HepG2 (cell line): ENCODE measurements around the gene TPP2. TPM values are rescaled to one million over a fixed set of nuclear protein-coding genes. Genes with fewer than 3 reads are reported as not detected.

Source experiments
- ATAC-seq: fragments of 200-7000 bp; cut with Tn5 transposase; 3 replicates; pipeline ENCODE4 v1.9.1; 2020; ENCODE audit warnings: mild to moderate bottlenecking, moderate library complexity
- BruUV-seq: library from RNA; stranded (reverse); fragments of 400-500 nt; replicated peaks from 2 replicates; lab custom pipeline; 2021; lab: Mats Ljungman, UMichigan
- CTCF ChIA-PET: fragments of 300-600 bp; formaldehyde crosslinking; extraction: SDS; loops from one replicate; lab custom pipeline; 2021; ENCODE audit warnings: low total read pairs, inconsistent platforms, low intra/inter-chr PET ratio; lab: Yijun Ruan, JAX
- POLR2A ChIA-PET: fragments of 350-600 bp; sonication (Branson Sonifier 250); formaldehyde crosslinking; loops from one replicate; lab custom pipeline; 2020; ENCODE audit warnings: antibody characterized with exemption, inconsistent platforms; lab: Yijun Ruan, JAX
- DNase-seq: peaks from one replicate; pipeline ENCODE4 v3.0.0-alpha.2; 2015; ENCODE audit warnings: low spot score
- FAIRE-seq: peaks from 3 replicates; lab custom pipeline; 2011; peaks lifted over from hg19 to GRCh38; lab: Jason Lieb, UNC
- H2AFZ ChIP-seq: one replicate; pipeline ENCODE4 v1.6.1; 2011; ENCODE audit warnings: low read length, inconsistent platforms
- H3K27ac ChIP-seq: fragments of 300-600 bp; 3 replicates; pipeline ENCODE4 v1.8.0; 2011; ENCODE audit warnings: mixed run types, mild to moderate bottlenecking, mixed read lengths, low read length, inconsistent platforms; ENCODE audit not compliant: insufficient read depth; ENCODE audit errors: extremely low read length
- H3K27me3 ChIP-seq, 2 experiments: fragments of 200-600 bp in 1 of 2; 2 replicates in 1 of 2; 3 replicates in 1 of 2; pipeline versions ENCODE4 v1.6.0 to v1.8.0; 2011; ENCODE audit warnings: low read length in 2 of 2, mild to moderate bottlenecking in 2 of 2, moderate library complexity in 2 of 2, inconsistent platforms in 1 of 2; ENCODE audit not compliant: insufficient read depth in 2 of 2, control insufficient read depth in 1 of 2
- H3K36me3 ChIP-seq, 2 experiments: fragments of 200-600 bp in 1 of 2; replicated peaks in 1 of 2; 2 replicates in 1 of 2; 3 replicates in 1 of 2; pipeline versions ENCODE4 v1.5.1 to v1.8.0; 2011; ENCODE audit warnings: low read length in 2 of 2, inconsistent platforms in 1 of 2; ENCODE audit not compliant: insufficient read depth in 2 of 2, control insufficient read depth in 1 of 2
- H3K4me1 ChIP-seq: 2 replicates; pipeline ENCODE4 v1.5.1; 2012; ENCODE audit warnings: low read length, inconsistent platforms; ENCODE audit not compliant: insufficient read depth
- H3K4me2 ChIP-seq: 2 replicates; pipeline ENCODE4 v1.6.0; 2011; ENCODE audit warnings: low read depth, low read length, inconsistent platforms
- H3K4me3 ChIP-seq, 3 experiments: fragments of 200-600 bp in 1 of 3; sonication (generic), shearing (Covaris generic) in 1 of 3; replicated peaks in 1 of 3; 2 replicates each; pipeline ENCODE4 v1.5.1; 2011 to 2016; ENCODE audit warnings: low read length in 3 of 3, inconsistent platforms in 2 of 3, low read depth in 2 of 3, mild to moderate bottlenecking in 2 of 3, control low read depth in 1 of 3, mixed read lengths in 1 of 3; ENCODE audit not compliant: insufficient read depth in 1 of 3
- H3K79me2 ChIP-seq: one replicate; pipeline ENCODE4 v1.6.1; 2011; ENCODE audit warnings: low read length, inconsistent platforms; ENCODE audit not compliant: insufficient read depth
- H3K9ac ChIP-seq: 2 replicates; pipeline ENCODE4 v1.6.0; 2011; ENCODE audit warnings: mild to moderate bottlenecking, low read depth, low read length, inconsistent platforms; ENCODE audit not compliant: insufficient read depth
- H3K9me3 ChIP-seq: 2 replicates; pipeline ENCODE4 v1.5.1; 2012; ENCODE audit warnings: mild to moderate bottlenecking, low read length
- H4K20me1 ChIP-seq: 2 replicates; pipeline ENCODE4 v1.6.0; 2011; ENCODE audit warnings: inconsistent platforms, mild to moderate bottlenecking, low read length, moderate library complexity; ENCODE audit not compliant: insufficient read depth
- ATF5 ChIP-seq: sonication (generic); formaldehyde crosslinking; IDR thresholded peaks from 2 replicates; pipeline ENCODE4 v1.4.0; 2020; ENCODE audit warnings: mild to moderate bottlenecking, low read depth, missing genetic modification reagents
- SIX4 ChIP-seq: sonication (generic); formaldehyde crosslinking; IDR thresholded peaks from 2 replicates; pipeline ENCODE4 v1.4.0; 2020; ENCODE audit warnings: missing genetic modification reagents
- TARDBP ChIP-seq: sonication (generic); formaldehyde crosslinking; IDR thresholded peaks from 2 replicates; pipeline ENCODE4 v1.8.0; 2022; ENCODE audit warnings: mild to moderate bottlenecking, missing genetic modification reagents
- TOE1 ChIP-seq: sonication (generic); formaldehyde crosslinking; IDR thresholded peaks from 2 replicates; pipeline ENCODE4 v1.4.0; 2020; ENCODE audit warnings: mild to moderate bottlenecking, missing genetic modification reagents
- ZNF275 ChIP-seq: sonication (generic); formaldehyde crosslinking; IDR thresholded peaks from 2 replicates; pipeline ENCODE4 v1.8.0; 2022; ENCODE audit warnings: missing genetic modification reagents, mild to moderate bottlenecking, inconsistent platforms, borderline replicate concordance
- WGBS: methylation state at CpG from one replicate; pipeline ENCODE4 v1.1.6; 2017; ENCODE audit warnings: low lambda C conversion rate; 5-methylcytosine and 5-hydroxymethylcytosine counted together
- in situ Hi-C: cut with HindIII; loops from 2 replicates; pipeline ENCODE4 v1.10.0; 2017; ENCODE audit warnings: low pct_unique_long_range_greater_than_20kb; ENCODE audit not compliant: extremely low pct_ligation_motif_present
- intact Hi-C: fragments of 100-400 bp; cut with micrococcal nuclease; formaldehyde crosslinking; loops from one replicate; pipeline ENCODE4 v1.10.0; 2022; ENCODE audit not compliant: unreplicated experiment
- polyA plus RNA-seq, 8 experiments: library from polyadenylated mRNA; depleted of rRNA in 3 of 8; stranded (reverse) in 7 of 8; unstranded in 1 of 8; fragments of >200 nt; fragmentation: Illumina TruSeq in 4 of 8; extraction: Trizol in 4 of 8; gene quantifications; 2 replicates each; pipeline versions ENCODE4 v1.2.1 to v1.2.3, GENCODE V29; 2011 to 2016; ENCODE audit warnings: low read depth in 4 of 8, missing spikeins in 1 of 8, mixed read lengths in 1 of 8; ENCODE audit not compliant: insufficient read depth in 1 of 8
- total RNA-seq, 5 experiments: library from RNA; depleted of rRNA; stranded (reverse); fragments of >200 nt; fragmentation: Illumina TruSeq; extraction: Trizol; gene quantifications; 2 replicates each; pipeline ENCODE4 v1.2.3, GENCODE V29; 2016; ENCODE audit warnings: low read depth in 1 of 5

The TPP2 gene
- total and polyA plus RNA-seq, 2 of the 13 experiments (the other 11 are each of a cell fraction or from before 2014, with no cell fraction given), result 16.4 to 52.1 TPM

DNA sequence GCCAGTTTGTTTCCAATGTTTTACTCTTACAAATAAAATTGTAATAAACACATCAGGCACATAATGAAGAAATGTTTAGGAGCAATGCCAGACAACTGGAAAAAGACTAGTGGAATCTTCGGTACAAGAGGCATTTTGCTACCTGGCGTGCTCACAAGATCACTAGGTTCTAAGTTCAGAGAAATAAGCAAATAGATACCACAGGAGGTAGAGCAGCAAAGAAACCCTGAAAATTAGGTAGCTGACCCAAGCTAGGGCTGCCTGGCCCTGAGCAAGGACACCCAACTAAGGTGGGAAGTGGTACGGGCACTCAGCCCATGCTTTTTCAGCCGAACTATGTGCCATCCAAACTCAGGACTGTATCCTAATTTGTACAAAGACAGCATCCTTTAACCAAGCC lies 32.2 kb upstream of the TPP2 start (continued):
- no peak for TF ChIP-seq ZNF275 (CRISPR knock-in tag)
- TF ChIP-seq, all 625 proteins: peak for 0

DNA sequence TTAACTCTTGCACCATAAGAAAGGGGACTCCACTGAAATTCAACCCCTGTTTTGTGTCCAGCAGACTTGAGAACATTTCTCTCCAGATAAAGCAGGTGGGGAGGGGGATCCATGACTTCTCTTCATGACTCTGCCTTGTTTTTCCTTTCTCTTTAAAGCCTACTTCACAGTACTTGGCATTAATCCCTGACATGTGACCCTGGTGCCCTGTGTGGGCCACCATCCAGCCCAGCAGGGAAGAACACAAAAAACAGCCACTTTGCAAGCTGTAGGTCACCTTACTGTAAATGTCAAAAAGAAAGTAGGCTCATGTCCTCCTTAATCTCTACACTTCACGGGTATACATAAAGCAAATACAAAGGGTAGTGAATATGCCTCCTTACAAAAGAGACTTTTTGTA lies 30.3 kb upstream of the TPP2 start:
- H3K27me3 ChIP-seq, result peaks cover 0 to 8% of the 10 kb centered on the region in 2 experiments; a peak in 1 of 5 replicates
- peaks cover 12% of the 10 kb centered on the region for H3K4me1 ChIP-seq
- CTCF ChIA-PET, result no interaction called here
- H3K4me3 ChIP-seq, result no peak overlapping the region
- no peak overlapping the region for H3K9ac ChIP-seq
- H3K27ac ChIP-seq, result no peak overlapping the region
- no peak for DNase-seq
- no peak overlapping the region for H3K4me2 ChIP-seq
- no peak for TF ChIP-seq TOE1 (CRISPR knock-in tag)
- no peak for TF ChIP-seq SIX4 (CRISPR knock-in tag)
- TF ChIP-seq ATF5 (CRISPR knock-in tag), result no peak
- TF ChIP-seq TARDBP (CRISPR knock-in tag), result no peak
- POLR2A ChIA-PET, result no interaction called here
- H3K79me2 ChIP-seq, result no peaks in the 10 kb centered on the region
- no peak for ATAC-seq
- H3K9me3 ChIP-seq, result no peaks in the 10 kb centered on the region
- FAIRE-seq, result no peak
- 3% methylated on average over 1 of the region's 1 CpG for WGBS
- H3K36me3 ChIP-seq, result no peaks in the 10 kb centered on the region
- BruUV-seq, result no TSS peak
- intact Hi-C loops (no loop called here), in situ Hi-C loops (loop anchor here (25.0 kb wide), 3 partner anchors 429 to 779 kb away; no protein-coding TSS in a partner anchor)
- no peaks in the 10 kb centered on the region for H4K20me1 ChIP-seq
- H2AFZ ChIP-seq, result no peak overlapping the region
